ENCODE data around the gene RARB. TPM values are rescaled to one million over a fixed set of nuclear protein-coding genes. Genes with fewer than 3 reads are reported as not detected.

The RARB gene
- total RNA-seq, 1 experiment from 2014 or later = 2.5 TPM

DNA sequence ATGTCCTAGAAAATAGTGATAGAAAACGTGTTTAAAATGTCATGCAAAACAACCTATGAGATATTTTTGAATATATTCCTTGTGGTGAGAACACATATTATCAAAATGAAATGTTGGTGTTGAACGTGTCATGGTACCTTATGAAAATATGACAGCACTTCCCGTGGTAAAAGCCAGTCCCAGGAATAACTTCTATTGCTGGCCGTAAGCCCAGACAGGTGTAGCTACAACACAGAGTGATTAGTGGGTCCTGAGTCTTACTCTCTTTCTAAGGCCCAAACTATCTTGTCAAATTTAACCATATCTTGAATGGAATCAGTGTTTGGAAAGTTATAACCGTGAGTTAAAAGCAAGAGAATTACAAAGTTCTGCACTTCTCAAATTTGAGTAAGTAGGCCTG lies 24.1 kb downstream of the RARB start:
- Histone ChIP-seq H3K36me3 (ENCODE audit: control insufficient read depth, insufficient read depth, low read length) (no peaks in the 10 kb centered on the region), H3K4me3 (ENCODE audit: low read depth, low read length) (no peak overlapping the region), H3K4me1 (peaks cover 28% of the 10 kb centered on the region), H3K27me3 (replicated peaks; ENCODE audit: control insufficient read depth, insufficient read depth, low read length) (no peaks in the 10 kb centered on the region), H3K9me3 (no peaks in the 10 kb centered on the region)
- Mint-ChIP-seq H3K4me1 (ENCODE audit: low read depth, unreplicated experiment) (peaks cover 44% of the 10 kb centered on the region), H3K4me3 (ENCODE audit: unreplicated experiment) (no peak overlapping the region), H3K36me3 (ENCODE audit: insufficient read depth, unreplicated experiment) (peaks cover 6% of the 10 kb centered on the region), H3K27me3 (ENCODE audit: insufficient read depth, unreplicated experiment) (no peaks in the 10 kb centered on the region), H3K9me3 (ENCODE audit: unreplicated experiment) (no peaks in the 10 kb centered on the region), H3K27ac (ENCODE audit: unreplicated experiment) (no peak overlapping the region)
- ChIA-PET POLR2A (no interaction called here), CTCF (no interaction called here)
- DNase-seq = no peak
- intact Hi-C loops (cut with micrococcal nuclease; ENCODE audit: unreplicated experiment) = loop anchor here (10.0 kb wide), 1 partner anchor 487 kb away; no protein-coding TSS in a partner anchor
- BruUV-seq (replicated peaks) = no TSS peak
- TF ChIP-seq, protein P1, sequence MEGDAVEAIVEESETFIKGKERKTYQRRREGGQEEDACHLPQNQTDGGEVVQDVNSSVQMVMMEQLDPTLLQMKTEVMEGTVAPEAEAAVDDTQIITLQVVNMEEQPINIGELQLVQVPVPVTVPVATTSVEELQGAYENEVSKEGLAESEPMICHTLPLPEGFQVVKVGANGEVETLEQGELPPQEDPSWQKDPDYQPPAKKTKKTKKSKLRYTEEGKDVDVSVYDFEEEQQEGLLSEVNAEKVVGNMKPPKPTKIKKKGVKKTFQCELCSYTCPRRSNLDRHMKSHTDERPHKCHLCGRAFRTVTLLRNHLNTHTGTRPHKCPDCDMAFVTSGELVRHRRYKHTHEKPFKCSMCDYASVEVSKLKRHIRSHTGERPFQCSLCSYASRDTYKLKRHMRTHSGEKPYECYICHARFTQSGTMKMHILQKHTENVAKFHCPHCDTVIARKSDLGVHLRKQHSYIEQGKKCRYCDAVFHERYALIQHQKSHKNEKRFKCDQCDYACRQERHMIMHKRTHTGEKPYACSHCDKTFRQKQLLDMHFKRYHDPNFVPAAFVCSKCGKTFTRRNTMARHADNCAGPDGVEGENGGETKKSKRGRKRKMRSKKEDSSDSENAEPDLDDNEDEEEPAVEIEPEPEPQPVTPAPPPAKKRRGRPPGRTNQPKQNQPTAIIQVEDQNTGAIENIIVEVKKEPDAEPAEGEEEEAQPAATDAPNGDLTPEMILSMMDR (IDR thresholded peaks at IDR 0.05; ENCODE audit: insufficient read depth in 1 of 2, low read depth in 1 of 2, low read length in 1 of 2, severe bottlenecking in 1 of 2, unreplicated experiment in 1 of 2) = no peak

DNA sequence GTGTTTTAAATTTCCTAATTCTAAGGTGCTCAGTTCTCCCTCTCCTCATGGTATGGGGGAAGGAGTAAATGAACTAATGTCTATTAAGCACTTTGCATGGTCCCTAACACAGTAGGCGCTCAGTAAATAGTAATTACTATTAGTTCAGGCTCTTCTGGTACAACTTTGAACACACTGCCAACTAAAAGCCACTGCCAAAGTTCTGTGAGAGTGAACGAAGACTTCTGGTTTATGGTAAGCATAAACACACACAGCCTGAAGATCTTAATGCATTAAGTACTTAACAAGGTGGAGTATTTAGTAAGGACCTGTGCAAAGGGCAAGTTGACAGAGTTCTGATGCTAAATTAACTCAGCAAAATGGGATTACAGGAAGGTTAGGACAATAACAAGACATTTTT lies 24.7 kb downstream of the RARB start:
- Histone ChIP-seq H3K4me1 (peaks cover 28% of the 10 kb centered on the region), H3K9me3 (no peaks in the 10 kb centered on the region), H3K27me3 (replicated peaks; ENCODE audit: control insufficient read depth, insufficient read depth, low read length) (no peaks in the 10 kb centered on the region), H3K36me3 (ENCODE audit: control insufficient read depth, insufficient read depth, low read length) (no peaks in the 10 kb centered on the region), H3K4me3 (ENCODE audit: low read depth, low read length) (no peak overlapping the region)
- H3K36me3 Mint-ChIP-seq (ENCODE audit: insufficient read depth, unreplicated experiment) = peaks cover 6% of the 10 kb centered on the region
- no peaks in the 10 kb centered on the region for H3K9me3 Mint-ChIP-seq (ENCODE audit: unreplicated experiment)
- no peaks in the 10 kb centered on the region for H3K27me3 Mint-ChIP-seq (ENCODE audit: insufficient read depth, unreplicated experiment)
- no peak for DNase-seq
- no TSS peak for BruUV-seq (replicated peaks)
- POLR2A ChIA-PET = no interaction called here
- TF ChIP-seq, protein P1 (IDR thresholded peaks at IDR 0.05; ENCODE audit: insufficient read depth in 1 of 2, low read depth in 1 of 2, low read length in 1 of 2, severe bottlenecking in 1 of 2, unreplicated experiment in 1 of 2) = no peak
- CTCF ChIA-PET = no interaction called here
- peak overlapping the region; percentile 94 for H3K27ac Mint-ChIP-seq (ENCODE audit: unreplicated experiment)
- intact Hi-C loops (cut with micrococcal nuclease; ENCODE audit: unreplicated experiment) = loop anchor here (10.0 kb wide), 1 partner anchor 488 kb away; no protein-coding TSS in a partner anchor
- no peak overlapping the region for H3K4me3 Mint-ChIP-seq (ENCODE audit: unreplicated experiment)
- H3K4me1 Mint-ChIP-seq (ENCODE audit: low read depth, unreplicated experiment) = peaks cover 44% of the 10 kb centered on the region

DNA sequence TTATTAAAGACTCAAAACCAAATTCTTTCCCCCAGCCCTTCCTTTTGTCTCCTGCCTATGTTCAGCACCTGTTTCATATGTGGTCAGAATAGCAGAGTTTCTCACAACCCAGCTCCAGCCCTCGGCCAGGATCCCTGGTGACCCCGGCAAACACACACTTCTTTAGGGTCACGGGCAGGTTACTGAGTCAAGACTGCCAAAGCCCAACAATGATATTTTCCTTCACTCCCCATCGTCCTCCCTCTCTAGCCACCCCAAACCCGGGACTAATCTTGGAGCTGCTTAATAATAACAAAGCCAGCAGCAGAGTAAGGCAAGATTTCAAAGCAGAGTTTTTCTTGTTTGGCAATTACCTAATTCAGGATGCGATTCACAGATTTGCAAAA lies 25.5 kb downstream of the RARB start:
- H3K4me1 ChIP-seq = peaks cover 28% of the 10 kb centered on the region
- DNase-seq = no peak
- peaks cover 6% of the 10 kb centered on the region for H3K36me3 Mint-ChIP-seq (ENCODE audit: insufficient read depth, unreplicated experiment)
- no peak overlapping the region for H3K4me3 Mint-ChIP-seq (ENCODE audit: unreplicated experiment)
- BruUV-seq (replicated peaks) = no TSS peak
- intact Hi-C loops (cut with micrococcal nuclease; ENCODE audit: unreplicated experiment) = loop anchor here (1.0 to 10.0 kb wide), 3 partner anchors 23 to 489 kb away; no protein-coding TSS in a partner anchor
- TF ChIP-seq, protein P1 (IDR thresholded peaks at IDR 0.05; ENCODE audit: insufficient read depth in 1 of 2, low read depth in 1 of 2, low read length in 1 of 2, severe bottlenecking in 1 of 2, unreplicated experiment in 1 of 2) = no peak
- ChIA-PET CTCF (interaction anchor here (0.8 kb wide), 1 partner anchor 448 kb away, joined by 3 read pairs; no protein-coding TSS in a partner anchor), POLR2A (interaction anchor here (1.7 kb wide), 1 partner anchor 26 kb away, joined by 6 read pairs; the partner anchor contains the start of gene RARB)
- H3K36me3 ChIP-seq (ENCODE audit: control insufficient read depth, insufficient read depth, low read length) = no peaks in the 10 kb centered on the region
- no peaks in the 10 kb centered on the region for H3K9me3 Mint-ChIP-seq (ENCODE audit: unreplicated experiment)
- H3K27me3 Mint-ChIP-seq (ENCODE audit: insufficient read depth, unreplicated experiment) = no peaks in the 10 kb centered on the region
- H3K9me3 ChIP-seq = no peaks in the 10 kb centered on the region
- H3K4me3 ChIP-seq (ENCODE audit: low read depth, low read length) = no peak overlapping the region
- H3K27me3 ChIP-seq (replicated peaks; ENCODE audit: control insufficient read depth, insufficient read depth, low read length) = no peaks in the 10 kb centered on the region
- H3K27ac Mint-ChIP-seq (ENCODE audit: unreplicated experiment) = peak overlapping the region; percentile 94
- peaks cover 44% of the 10 kb centered on the region for H3K4me1 Mint-ChIP-seq (ENCODE audit: low read depth, unreplicated experiment)

Measured in Caco-2 (cell line).